GM11168 (cell line): ENCODE results near the gene SEMA4F.
"Not testable (repeated sequence)": the region's sequence is repeated elsewhere in the genome, so short reads cannot be mapped to it uniquely, and the experiment has no call there.

ENCODE experiments used
- in situ Hi-C: fragments of 300-500 bp; cut with MboI; formaldehyde crosslinking; loops from one replicate; pipeline ENCODE4 v1.12.0; 2022; ENCODE audit warnings: low sequenced_read_pairs; ENCODE audit not compliant: unreplicated experiment

Gene SEMA4F, protein sequence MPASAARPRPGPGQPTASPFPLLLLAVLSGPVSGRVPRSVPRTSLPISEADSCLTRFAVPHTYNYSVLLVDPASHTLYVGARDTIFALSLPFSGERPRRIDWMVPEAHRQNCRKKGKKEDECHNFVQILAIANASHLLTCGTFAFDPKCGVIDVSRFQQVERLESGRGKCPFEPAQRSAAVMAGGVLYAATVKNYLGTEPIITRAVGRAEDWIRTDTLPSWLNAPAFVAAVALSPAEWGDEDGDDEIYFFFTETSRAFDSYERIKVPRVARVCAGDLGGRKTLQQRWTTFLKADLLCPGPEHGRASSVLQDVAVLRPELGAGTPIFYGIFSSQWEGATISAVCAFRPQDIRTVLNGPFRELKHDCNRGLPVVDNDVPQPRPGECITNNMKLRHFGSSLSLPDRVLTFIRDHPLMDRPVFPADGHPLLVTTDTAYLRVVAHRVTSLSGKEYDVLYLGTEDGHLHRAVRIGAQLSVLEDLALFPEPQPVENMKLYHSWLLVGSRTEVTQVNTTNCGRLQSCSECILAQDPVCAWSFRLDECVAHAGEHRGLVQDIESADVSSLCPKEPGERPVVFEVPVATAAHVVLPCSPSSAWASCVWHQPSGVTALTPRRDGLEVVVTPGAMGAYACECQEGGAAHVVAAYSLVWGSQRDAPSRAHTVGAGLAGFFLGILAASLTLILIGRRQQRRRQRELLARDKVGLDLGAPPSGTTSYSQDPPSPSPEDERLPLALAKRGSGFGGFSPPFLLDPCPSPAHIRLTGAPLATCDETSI

DNA sequence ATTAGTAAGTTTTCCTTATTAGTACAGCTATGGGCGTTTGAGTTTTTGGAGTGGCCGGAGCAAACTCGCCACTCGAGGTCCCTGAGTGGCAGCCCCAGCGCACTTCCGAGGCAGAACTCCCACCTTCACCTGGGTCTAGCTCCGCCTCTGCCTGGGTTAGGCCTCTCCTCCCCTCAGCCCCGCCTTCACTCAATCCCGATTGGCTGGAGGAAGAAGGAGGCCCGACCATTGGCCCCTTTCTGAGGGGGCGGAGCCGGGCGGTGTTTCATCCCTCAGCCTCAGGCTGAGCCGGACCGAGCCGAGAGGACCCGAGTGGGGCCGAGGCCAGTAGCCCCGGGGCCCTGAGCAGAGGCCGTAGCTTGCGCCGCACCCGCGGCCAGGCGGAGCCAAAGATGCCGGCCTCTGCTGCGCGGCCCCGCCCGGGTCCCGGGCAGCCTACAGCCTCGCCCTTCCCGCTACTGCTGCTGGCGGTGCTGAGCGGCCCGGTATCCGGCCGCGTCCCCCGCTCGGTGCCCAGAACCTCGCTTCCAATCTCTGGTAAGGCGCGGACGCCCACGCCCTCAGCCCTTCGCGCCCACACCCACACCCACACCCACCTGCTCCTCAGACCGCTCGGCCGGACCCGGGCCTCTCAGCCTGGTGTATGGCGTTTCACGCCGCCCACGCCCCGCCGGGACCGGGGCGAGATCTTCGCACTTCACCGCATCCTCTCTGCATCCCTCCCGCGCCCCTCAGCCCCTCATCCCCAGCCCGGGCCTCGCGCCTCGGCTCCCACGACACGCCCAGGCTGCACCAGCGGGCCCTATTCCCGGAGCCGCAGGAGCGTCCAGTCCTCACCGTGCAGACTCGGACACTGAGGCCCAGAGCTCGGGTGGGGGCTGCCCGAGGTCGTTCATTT is at the start of gene SEMA4F:
TSS of gene SEMA4F (plus strand) at position 263 of the 898 bp plus-strand sequence. CDS start at position 393, 130 bp downstream.
- in situ Hi-C loops: no loop called here

DNA sequence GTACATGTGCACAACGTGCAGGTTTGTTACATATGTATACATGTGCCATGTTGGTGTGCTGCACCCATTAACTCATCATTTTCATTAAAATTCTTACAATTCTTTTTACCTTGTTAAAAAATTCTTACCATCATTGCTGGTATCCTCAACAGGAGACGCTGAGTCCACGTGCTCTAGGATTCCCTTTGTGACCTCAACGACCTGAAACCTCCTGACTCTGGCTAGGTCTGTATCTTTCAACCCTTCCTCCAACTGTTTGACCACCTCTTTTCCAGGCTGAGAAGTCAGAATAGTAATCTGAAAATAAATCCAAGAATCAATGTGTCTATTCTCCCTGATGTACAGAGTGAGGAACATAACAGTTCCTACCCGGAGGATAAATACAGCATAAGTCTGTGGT is 47.1 kb upstream of the SEMA4F start:
- in situ Hi-C loops: no loop called here

- in situ Hi-C loops: no loop called here
Observed at GRCh38 chr2:74617122-74617521, 36.9 kb upstream of the SEMA4F start.

DNA sequence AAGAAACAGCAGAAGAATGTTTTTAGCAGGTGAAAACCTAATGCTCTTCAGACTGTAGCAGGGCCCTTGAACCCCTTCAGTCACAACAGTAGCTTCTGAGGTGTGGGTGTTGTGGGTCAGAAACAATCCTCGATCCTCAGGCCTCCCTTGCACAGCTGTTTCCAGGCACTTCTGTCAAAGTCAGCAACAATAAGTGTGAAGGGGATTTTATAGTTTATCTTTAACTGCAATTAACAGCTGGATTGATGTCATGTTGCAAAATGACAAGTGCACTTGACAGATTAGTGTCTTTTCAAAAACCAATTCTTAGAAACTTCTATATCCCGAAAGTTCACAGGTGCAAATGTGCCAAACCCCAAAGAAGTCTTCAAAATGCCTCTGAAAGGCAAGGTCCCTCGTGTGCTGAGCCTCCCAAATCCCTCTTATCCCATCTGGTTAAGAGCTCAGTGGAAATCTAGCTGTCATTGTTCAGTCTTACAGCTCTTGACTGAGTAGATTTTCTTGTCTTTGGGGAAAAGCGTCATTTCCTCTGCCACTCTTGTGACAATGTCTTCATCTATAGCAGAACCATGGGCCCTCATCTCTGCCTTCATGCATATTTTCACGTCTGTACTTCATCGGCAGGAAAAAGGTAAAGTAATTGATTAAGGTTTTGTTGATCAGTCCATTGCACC is 35.5 kb upstream of the SEMA4F start:
- in situ Hi-C loops: no loop called here

GRCh38 chr2:74619651-74620297 is 34.3 kb upstream of the SEMA4F start:
- in situ Hi-C loops: no loop called here

DNA sequence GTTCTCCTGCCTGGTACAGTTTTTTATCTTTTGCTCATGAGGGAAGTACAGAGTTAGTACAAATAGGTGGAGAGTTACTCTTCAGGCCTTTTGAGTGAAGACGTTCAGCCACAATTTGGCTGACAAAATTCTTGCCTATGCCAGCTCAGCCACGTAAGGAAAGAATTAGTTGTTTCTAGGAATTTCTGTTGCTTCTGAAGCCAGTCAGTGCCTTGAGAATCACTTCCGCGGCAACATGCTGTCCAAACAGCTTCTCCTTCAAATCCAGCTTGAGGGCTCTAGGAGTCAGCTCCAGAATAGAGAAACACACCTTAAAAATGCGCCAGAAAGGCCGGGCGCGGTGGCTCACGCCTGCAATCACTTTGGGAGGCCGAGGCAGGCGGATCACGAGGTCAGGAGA is 33.4 kb upstream of the SEMA4F start:
- in situ Hi-C loops: no loop called here

- in situ Hi-C loops: no loop called here
Observed at GRCh38 chr2:74625658-74626425, 28.2 kb upstream of the SEMA4F start.

DNA sequence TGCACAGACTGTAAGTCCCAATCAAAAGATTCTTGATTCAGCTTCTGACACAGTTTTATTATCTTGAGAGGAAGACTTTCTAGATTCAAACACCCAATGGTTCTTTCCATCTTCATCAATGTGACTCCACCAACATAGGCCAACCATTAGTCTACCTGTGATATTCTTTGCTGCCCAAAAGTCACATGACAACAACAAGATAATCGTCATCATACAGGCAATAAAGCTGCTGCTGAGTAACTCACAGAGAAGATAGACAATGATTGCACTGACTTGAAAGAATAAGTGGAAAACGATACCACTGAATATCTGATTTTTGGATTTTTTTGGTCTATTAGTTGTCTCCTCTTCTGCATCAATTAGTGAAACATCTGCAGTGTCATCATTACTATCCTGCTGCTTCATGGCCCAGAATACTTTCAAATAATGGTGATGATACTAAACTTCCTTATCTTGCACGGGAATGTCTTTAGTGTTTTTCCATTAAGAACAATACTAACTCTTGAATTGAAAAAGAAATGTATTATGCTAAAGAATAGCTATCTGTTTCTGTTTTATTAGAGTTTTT is 25.4 kb upstream of the SEMA4F start:
- in situ Hi-C loops: no loop called here

- in situ Hi-C loops: not testable (repeated sequence)
Observed at GRCh38 chr2:74630454-74630853, 23.6 kb upstream of the SEMA4F start.

- in situ Hi-C loops: no loop called here
Observed at GRCh38 chr2:74632209-74632938, 21.7 kb upstream of the SEMA4F start.

DNA sequence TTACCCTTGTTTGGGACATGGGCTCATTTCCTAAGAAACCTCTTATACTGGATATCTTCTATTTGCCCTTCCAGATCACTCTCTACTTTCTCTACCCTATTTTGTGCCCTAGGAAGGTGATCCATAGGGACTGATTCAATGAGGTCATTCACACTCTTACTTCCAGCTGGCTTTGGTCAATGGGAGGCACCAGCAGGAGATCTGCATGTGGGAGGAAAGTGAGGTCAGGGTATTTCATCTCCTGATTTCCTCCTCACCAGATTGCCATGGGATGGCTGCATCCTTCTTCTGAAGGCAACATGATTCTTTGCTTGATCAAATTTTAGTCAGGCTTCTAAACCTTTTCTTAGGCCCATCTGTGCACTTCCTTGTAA is 21.1 kb upstream of the SEMA4F start:
- in situ Hi-C loops: no loop called here

DNA sequence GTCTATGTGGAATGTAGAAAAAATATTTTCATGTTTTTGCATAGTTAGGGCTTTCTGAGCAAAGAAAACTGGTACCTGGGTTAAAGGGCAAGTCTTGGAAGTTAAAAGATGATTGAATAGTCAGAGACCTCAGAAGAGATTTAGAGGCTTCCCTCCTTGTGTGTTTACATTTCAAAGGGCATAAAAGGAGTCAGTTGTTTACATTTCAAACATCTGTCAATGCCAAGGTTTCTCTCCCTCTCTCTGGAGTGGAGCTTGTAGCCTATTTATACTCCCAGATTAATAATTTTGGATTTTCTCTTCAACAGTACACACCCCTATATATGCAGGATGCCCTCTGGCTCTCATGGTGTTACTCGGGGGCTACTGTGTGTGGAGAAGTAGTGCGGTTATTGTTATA is 14.5 kb upstream of the SEMA4F start:
- in situ Hi-C loops: no loop called here

DNA sequence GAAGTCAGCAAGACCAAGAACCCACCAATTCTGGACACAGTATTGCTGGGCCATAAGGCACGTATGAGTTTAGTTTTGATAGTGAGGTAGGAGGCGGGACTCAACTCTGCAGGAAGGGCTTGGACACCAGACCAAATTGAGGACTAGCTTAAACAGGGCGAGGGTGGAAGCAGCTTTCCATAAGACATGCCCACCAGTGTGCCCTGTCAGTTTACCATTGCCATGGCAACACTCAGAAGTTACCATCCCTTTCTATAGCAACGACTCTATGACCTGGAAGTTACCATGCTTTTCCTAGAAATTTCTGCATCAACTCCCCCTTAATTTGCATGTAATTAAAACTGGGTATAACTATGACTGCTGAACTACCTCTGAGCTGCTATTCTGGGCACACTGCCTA is 8.7 kb upstream of the SEMA4F start:
- in situ Hi-C loops: no loop called here

DNA sequence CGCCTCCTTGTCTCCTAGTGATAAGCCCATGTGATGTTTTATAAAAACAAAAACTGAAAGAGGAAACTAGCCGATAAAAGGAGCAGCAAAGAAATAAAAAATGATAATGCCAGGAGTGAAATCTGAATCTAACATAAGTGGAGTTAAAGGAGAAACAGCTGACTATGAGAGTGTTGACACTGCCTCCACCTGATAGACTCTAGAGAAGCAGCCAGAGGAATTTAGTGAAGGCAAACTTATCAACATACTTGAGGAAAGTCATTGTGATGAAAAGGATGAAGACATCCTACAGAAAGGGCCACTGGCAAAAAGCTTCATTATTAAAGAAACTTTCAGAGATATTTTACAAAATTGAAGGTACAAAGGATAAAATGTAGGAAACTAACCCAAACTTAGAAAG is 7.8 kb upstream of the SEMA4F start:
- in situ Hi-C loops: no loop called here

- in situ Hi-C loops: no loop called here
Observed at GRCh38 chr2:74646834-74647482, 7.1 kb upstream of the SEMA4F start.

DNA sequence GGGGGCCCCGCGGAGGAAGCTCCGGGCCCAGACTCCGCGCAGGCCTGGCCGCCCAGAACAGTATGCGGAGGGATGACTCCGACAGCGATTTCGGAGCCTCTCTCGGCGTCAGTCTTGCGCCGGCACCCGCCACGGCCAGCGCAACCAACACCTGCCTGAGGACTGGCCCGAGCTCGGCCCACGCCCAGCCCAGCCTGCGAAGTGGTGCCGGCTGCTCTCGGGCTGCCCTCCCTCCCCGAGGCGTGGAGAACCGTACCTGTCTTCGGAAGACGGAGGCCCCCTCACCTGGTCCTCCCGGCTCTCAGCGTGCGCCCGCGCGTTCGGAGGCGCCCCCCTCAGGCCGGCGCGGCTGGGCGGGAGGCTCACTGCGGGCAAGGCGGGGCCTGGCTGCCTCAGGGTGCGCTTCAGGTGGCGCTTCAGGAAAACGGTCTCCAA is 6.0 kb upstream of the SEMA4F start, which contains the start of gene M1AP:
TSS of gene M1AP (minus strand) at position 322 of the 435 bp plus-strand sequence. CDS start 8,055 bp downstream, outside the sequence.
- in situ Hi-C loops: no loop called here

DNA sequence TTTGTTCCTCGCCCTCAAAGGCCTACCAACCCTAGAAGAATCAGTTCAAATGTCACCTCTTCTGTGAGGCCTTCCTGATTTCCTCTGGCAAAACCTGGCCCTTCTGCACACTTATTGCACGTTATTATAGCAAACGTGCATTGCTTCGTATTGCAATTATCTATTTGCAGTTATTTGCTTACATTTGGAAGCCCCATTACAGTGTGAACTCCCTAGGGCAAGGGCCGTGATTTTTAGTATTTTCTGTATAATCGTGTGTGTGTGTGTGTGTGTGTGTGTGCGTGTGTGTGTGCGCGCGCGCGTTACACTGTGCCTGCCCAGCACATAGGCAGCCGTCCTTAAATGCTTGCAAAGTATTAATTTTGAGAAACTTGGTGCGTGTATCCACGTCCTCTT is 460 bp upstream of the SEMA4F start:
- in situ Hi-C loops: no loop called here
